Loucy (cell line): ENCODE data around the gene IRF2BP2.

Source experiments
- H2AFZ ChIP-seq: fragments of 200-600 bp; sonication (generic); 2 replicates; pipeline ENCODE4 v1.6.0; 2016; ENCODE audit warnings: antibody characterized with exemption, mild to moderate bottlenecking, low read length, moderate library complexity
- H3F3A ChIP-seq: fragments of 200-600 bp; 2 replicates; pipeline ENCODE4 v1.6.0; 2016; ENCODE audit warnings: antibody characterized with exemption, low read depth, mild to moderate bottlenecking
- H3K27me3 ChIP-seq: fragments of 200-600 bp; sonication (generic); 2 replicates; pipeline ENCODE4 v1.6.1; 2014; ENCODE audit warnings: low read length, mild to moderate bottlenecking; ENCODE audit not compliant: insufficient read depth, poor library complexity, severe bottlenecking
- H3K36me3 ChIP-seq: fragments of 200-600 bp; sonication (generic); 2 replicates; pipeline ENCODE4 v1.6.1; 2016; ENCODE audit warnings: low read length; ENCODE audit not compliant: insufficient read depth
- H3K4me1 ChIP-seq: fragments of 200-600 bp; sonication (generic); 2 replicates; pipeline ENCODE4 v1.5.1; 2014; ENCODE audit warnings: low read length, mild to moderate bottlenecking; ENCODE audit not compliant: insufficient read depth, poor library complexity, severe bottlenecking
- H3K4me2 ChIP-seq: fragments of 200-600 bp; sonication (generic); 2 replicates; pipeline ENCODE4 v1.6.0; 2014; ENCODE audit warnings: antibody characterized with exemption, low read length, low read depth, mild to moderate bottlenecking; ENCODE audit not compliant: poor library complexity, severe bottlenecking
- H3K4me3 ChIP-seq: fragments of 200-600 bp; sonication (generic); 2 replicates; pipeline ENCODE4 v1.5.1; 2014; ENCODE audit warnings: low read length, mild to moderate bottlenecking, mixed read lengths; ENCODE audit not compliant: poor library complexity, severe bottlenecking
- H3K79me2 ChIP-seq: fragments of 200-600 bp; sonication (generic); 2 replicates; pipeline ENCODE4 v1.6.1; 2014; ENCODE audit warnings: low read length; ENCODE audit not compliant: insufficient read depth
- H3K9ac ChIP-seq: fragments of 200-600 bp; sonication (generic); 2 replicates; pipeline ENCODE4 v1.6.0; 2014; ENCODE audit warnings: mild to moderate bottlenecking, low read depth, low read length, moderate library complexity; ENCODE audit not compliant: poor library complexity, severe bottlenecking
- H3K9me2 ChIP-seq: fragments of 200-600 bp; sonication (generic); replicated peaks from 2 replicates; pipeline ENCODE4 v1.6.1; 2016; ENCODE audit warnings: low read depth, low read length, mixed read lengths
- H3K9me3 ChIP-seq: fragments of 200-600 bp; sonication (generic); 2 replicates; pipeline ENCODE4 v1.6.1; 2014; ENCODE audit warnings: mild to moderate bottlenecking, antibody characterized with exemption, low read length, low read depth; ENCODE audit not compliant: insufficient read depth
- H4K20me1 ChIP-seq: fragments of 200-600 bp; sonication (generic); 2 replicates; pipeline ENCODE4 v1.6.0; 2014; ENCODE audit warnings: antibody characterized with exemption, low read length, mild to moderate bottlenecking; ENCODE audit not compliant: insufficient read depth, poor library complexity, severe bottlenecking
- EZH2phosphoT487 ChIP-seq: fragments of 200-600 bp; IDR thresholded peaks from 2 replicates; pipeline ENCODE4 v1.6.1; 2018; ENCODE audit warnings: antibody characterized with exemption, mild to moderate bottlenecking, moderate library complexity, borderline replicate concordance
- TF ChIP-seq, protein P1 (sequence below): fragments of 200-600 bp; sonication (generic); conservative IDR thresholded peaks from 2 replicates; pipeline ENCODE4 v1.5.1; 2014; ENCODE audit warnings: mild to moderate bottlenecking, antibody characterized with exemption, low read length

Gene IRF2BP2

DNA sequence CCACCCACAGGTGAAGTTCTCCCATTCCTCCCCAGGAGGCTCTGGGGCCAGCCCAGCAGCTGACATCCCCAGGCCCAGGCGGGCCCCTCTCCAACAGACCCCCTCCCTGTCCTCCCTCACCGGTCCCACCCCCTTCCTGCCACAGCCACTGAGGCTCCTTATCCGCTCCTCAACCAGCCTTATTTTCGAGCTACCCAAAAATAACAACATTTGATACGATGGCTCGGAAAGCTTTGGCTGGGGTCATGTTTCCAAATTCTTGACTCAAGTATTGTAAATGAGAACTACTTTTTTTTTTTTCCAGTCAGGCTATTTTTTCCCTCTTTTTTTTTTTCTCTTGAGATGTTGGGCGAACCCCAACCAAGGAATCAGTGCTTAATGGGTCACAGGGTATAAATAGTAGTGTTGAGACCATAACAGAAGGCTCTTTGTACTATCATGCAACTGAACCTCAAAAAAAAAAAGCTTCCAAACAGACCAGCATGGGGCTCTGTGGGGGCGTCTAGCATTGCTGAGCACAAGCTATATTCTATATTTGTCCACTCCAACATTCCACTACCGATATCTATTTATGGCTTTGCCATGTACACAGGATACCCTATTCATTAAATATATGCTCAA, 27.2 kb downstream of the IRF2BP2 start:
- no peak overlapping the region for H2AFZ ChIP-seq
- no peaks in the 10 kb centered on the region for H3K9me2 ChIP-seq
- no peaks in the 10 kb centered on the region for H3K4me1 ChIP-seq
- H3K27me3 ChIP-seq = no peaks in the 10 kb centered on the region
- H3K9ac ChIP-seq = no peak overlapping the region
- no peaks in the 10 kb centered on the region for H3K9me3 ChIP-seq
- H3F3A ChIP-seq = no peaks in the 10 kb centered on the region
- H4K20me1 ChIP-seq = no peaks in the 10 kb centered on the region
- no peaks in the 10 kb centered on the region for H3K36me3 ChIP-seq
- TF ChIP-seq, protein P1, sequence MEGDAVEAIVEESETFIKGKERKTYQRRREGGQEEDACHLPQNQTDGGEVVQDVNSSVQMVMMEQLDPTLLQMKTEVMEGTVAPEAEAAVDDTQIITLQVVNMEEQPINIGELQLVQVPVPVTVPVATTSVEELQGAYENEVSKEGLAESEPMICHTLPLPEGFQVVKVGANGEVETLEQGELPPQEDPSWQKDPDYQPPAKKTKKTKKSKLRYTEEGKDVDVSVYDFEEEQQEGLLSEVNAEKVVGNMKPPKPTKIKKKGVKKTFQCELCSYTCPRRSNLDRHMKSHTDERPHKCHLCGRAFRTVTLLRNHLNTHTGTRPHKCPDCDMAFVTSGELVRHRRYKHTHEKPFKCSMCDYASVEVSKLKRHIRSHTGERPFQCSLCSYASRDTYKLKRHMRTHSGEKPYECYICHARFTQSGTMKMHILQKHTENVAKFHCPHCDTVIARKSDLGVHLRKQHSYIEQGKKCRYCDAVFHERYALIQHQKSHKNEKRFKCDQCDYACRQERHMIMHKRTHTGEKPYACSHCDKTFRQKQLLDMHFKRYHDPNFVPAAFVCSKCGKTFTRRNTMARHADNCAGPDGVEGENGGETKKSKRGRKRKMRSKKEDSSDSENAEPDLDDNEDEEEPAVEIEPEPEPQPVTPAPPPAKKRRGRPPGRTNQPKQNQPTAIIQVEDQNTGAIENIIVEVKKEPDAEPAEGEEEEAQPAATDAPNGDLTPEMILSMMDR = no peak
- TF ChIP-seq EZH2phosphoT487 = no peak
- no peaks in the 10 kb centered on the region for H3K79me2 ChIP-seq
- no peak overlapping the region for H3K4me2 ChIP-seq
- H3K4me3 ChIP-seq = no peak overlapping the region

DNA sequence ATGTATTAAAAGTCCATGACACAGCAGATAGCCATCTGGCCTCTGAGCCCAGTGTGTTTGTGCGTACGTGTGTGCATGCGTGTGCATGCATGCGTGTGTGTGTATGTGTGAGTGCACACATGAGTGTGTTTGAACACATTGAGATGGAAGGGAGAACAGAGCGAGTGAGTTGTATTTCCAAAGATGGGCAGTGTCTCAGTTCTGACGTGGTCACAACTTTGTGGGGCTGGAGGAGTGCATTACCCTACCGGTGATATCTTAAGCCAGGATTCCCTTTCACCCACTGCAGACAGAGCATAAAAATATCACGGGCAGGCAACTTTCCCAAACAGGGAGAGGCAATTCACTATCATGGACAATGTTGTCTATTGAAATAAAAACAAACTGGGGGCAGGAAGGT, 27.8 kb downstream of the IRF2BP2 start:
- no peak for TF ChIP-seq EZH2phosphoT487
- TF ChIP-seq, protein P1 = no peak
- Histone ChIP-seq H3K9ac (no peak overlapping the region), H3K4me3 (no peak overlapping the region), H3K79me2 (no peaks in the 10 kb centered on the region), H3K36me3 (no peaks in the 10 kb centered on the region), H3K4me2 (no peak overlapping the region), H3K9me2 (no peaks in the 10 kb centered on the region), H3K27me3 (no peaks in the 10 kb centered on the region), H3K9me3 (no peaks in the 10 kb centered on the region), H4K20me1 (no peaks in the 10 kb centered on the region), H3F3A (no peaks in the 10 kb centered on the region), H2AFZ (no peak overlapping the region), H3K4me1 (no peaks in the 10 kb centered on the region)

DNA sequence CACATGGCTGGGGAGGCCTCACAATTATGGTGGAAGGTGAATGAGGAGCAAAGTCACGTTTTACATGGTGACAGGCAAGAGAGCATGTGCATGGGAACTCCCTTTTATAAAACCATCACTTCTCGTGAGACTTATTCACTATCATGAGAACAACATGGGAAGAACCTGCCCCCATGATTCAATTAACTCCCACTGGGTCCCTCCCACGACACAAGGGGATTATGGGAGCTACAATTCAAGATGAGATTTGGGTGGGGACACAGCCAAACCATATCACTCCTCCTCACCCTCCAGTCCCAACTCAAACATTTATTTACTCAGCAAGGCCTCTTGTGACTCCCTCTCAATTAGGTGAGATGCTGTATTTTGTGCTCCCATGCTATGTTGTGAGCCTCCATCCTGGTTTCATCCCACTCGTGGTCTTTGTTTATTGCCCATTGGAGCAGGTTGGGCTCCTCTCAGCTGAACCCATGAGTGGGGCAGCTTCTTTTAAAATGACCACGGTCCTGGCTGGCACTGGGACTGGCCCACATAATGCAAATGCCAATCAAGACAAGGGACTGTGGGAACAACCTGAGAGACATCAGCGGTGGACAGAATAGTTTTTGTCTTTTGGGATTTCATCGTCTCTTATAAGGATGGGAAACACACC, 28.8 kb downstream of the IRF2BP2 start:
- TF ChIP-seq, protein P1 = no peak
- TF ChIP-seq EZH2phosphoT487 = no peak
- Histone ChIP-seq H3K4me2 (no peak overlapping the region), H3K27me3 (no peaks in the 10 kb centered on the region), H3K36me3 (no peaks in the 10 kb centered on the region), H2AFZ (no peak overlapping the region), H3K4me3 (no peak overlapping the region), H3F3A (no peaks in the 10 kb centered on the region), H3K79me2 (no peaks in the 10 kb centered on the region), H4K20me1 (no peaks in the 10 kb centered on the region), H3K9me2 (no peaks in the 10 kb centered on the region), H3K9me3 (no peaks in the 10 kb centered on the region), H3K9ac (no peak overlapping the region), H3K4me1 (no peaks in the 10 kb centered on the region)
